NCI-H446 (cell line): ENCODE measurements around the gene DTX1.
"Not testable (repeated sequence)": the region's sequence is repeated elsewhere in the genome, so short reads cannot be mapped to it uniquely, and the experiment has no call there.

ENCODE experiments used
- DNase-seq, 2 experiments: peaks; one replicate each; lab custom pipeline; 2025; lab: John Stamatoyannopoulos, UW

DTX1 gene

GRCh38 chr12:113137861-113138783, 81.6 kb downstream of the DTX1 start:
- no peak for DNase-seq

GRCh38 chr12:113138826-113139225, 82.3 kb downstream of the DTX1 start:
- DNase-seq: no peak

GRCh38 chr12:113140706-113141105, 84.2 kb downstream of the DTX1 start:
- no peak for DNase-seq

GRCh38 chr12:113141716-113142115, 85.2 kb downstream of the DTX1 start:
- DNase-seq: not testable (repeated sequence)

GRCh38 chr12:113142173-113142885, 85.8 kb downstream of the DTX1 start:
- DNase-seq: peak in 1 of 2 experiments; percentile 12

GRCh38 chr12:113142886-113143332, 86.4 kb downstream of the DTX1 start:
- no peak for DNase-seq

- DNase-seq: no peak
Observed at GRCh38 chr12:113143959-113144358, 87.4 kb downstream of the DTX1 start.

- DNase-seq: no peak
Observed at GRCh38 chr12:113144806-113145205, 88.3 kb downstream of the DTX1 start.

- no peak for DNase-seq
Observed at GRCh38 chr12:113145720-113146551, 89.4 kb downstream of the DTX1 start.

GRCh38 chr12:113146999-113147398, 90.5 kb downstream of the DTX1 start:
- no peak for DNase-seq
